Panc1 (cell line): ENCODE results near the gene HDHD3. TPM values are rescaled to one million over a fixed set of nuclear protein-coding genes. Genes with fewer than 3 reads are reported as not detected.

Source experiments
- ATAC-seq: fragments of 200-7000 bp; cut with Tn5 transposase; 2 replicates; pipeline ENCODE4 v1.9.1; 2020; ENCODE audit warnings: mild to moderate bottlenecking, moderate library complexity
- BruUV-seq: library from RNA; stranded (reverse); fragments of 400-500 nt; replicated peaks from 2 replicates; lab custom pipeline; 2021; lab: Mats Ljungman, UMichigan
- CTCF ChIA-PET: fragments of 300-600 bp; sonication (Branson Sonifier 250); formaldehyde crosslinking; loops from one replicate; lab custom pipeline; 2022; ENCODE audit warnings: antibody characterized with exemption; lab: Charles Lee
- POLR2A ChIA-PET: fragments of 300-600 bp; sonication (Branson Sonifier 250); formaldehyde crosslinking; loops from one replicate; lab custom pipeline; 2022; ENCODE audit warnings: antibody characterized with exemption; lab: Charles Lee
- DNase-seq: peaks from one replicate; pipeline ENCODE4 v3.0.0-alpha.2; 2010; ENCODE audit warnings: low read depth, low spot score
- H3K27ac ChIP-seq: 2 replicates; pipeline ENCODE4 v1.5.1; 2011; ENCODE audit warnings: mild to moderate bottlenecking, low read length, inconsistent platforms
- H3K27me3 ChIP-seq: fragments of 200-500 bp; sonication (Bioruptor generic); 2 replicates; pipeline ENCODE4 v1.6.0; 2014; ENCODE audit warnings: low read length, inconsistent platforms; ENCODE audit not compliant: control insufficient read depth, insufficient read depth
- H3K36me3 ChIP-seq: fragments of 200-500 bp; sonication (Bioruptor generic); 2 replicates; pipeline ENCODE4 v1.5.1; 2014; ENCODE audit warnings: inconsistent platforms, mild to moderate bottlenecking, low read length, moderate library complexity; ENCODE audit not compliant: control insufficient read depth, insufficient read depth
- H3K4me1 ChIP-seq: 2 replicates; pipeline ENCODE4 v1.5.1; 2011; ENCODE audit warnings: inconsistent platforms, mild to moderate bottlenecking, low read length, moderate library complexity; ENCODE audit not compliant: control insufficient read depth, insufficient read depth
- H3K4me3 ChIP-seq, 2 experiments: 2 replicates each; pipeline ENCODE4 v1.5.1; 2011 to 2012; ENCODE audit warnings: low read depth in 2 of 2, low read length in 2 of 2, mild to moderate bottlenecking in 2 of 2, inconsistent platforms in 1 of 2, moderate library complexity in 1 of 2
- H3K9me3 ChIP-seq: fragments of 200-500 bp; sonication (Bioruptor generic); 2 replicates; pipeline ENCODE4 v1.5.1; 2014; ENCODE audit warnings: low read depth, mild to moderate bottlenecking, inconsistent platforms, low read length, moderate library complexity; ENCODE audit not compliant: control insufficient read depth, insufficient read depth
- CTCF ChIP-seq: fragments of 450-650 bp; IDR thresholded peaks from 2 replicates; pipeline ENCODE4 v1.5.1; 2017; ENCODE audit warnings: mild to moderate bottlenecking
- POLR2AphosphoS5 ChIP-seq: IDR thresholded peaks from 2 replicates; pipeline ENCODE4 v1.6.1; 2012; ENCODE audit warnings: mild to moderate bottlenecking, low read depth, low read length, moderate library complexity
- REST ChIP-seq, 2 experiments: IDR thresholded peaks; 2 replicates each; pipeline ENCODE4 v1.6.1; 2011 to 2012; ENCODE audit warnings: low read depth in 2 of 2, control low read depth in 1 of 2, low read length in 1 of 2, mild to moderate bottlenecking in 1 of 2, moderate library complexity in 1 of 2; ENCODE audit not compliant: insufficient read depth in 1 of 2
- SIN3A ChIP-seq: IDR thresholded peaks from 2 replicates; pipeline ENCODE4 v1.6.1; 2012; ENCODE audit warnings: low read depth, mild to moderate bottlenecking, low read length, moderate library complexity, borderline replicate concordance; ENCODE audit not compliant: insufficient read depth
- TCF7L2 ChIP-seq: IDR thresholded peaks from 2 replicates; pipeline ENCODE4 v1.6.1; 2011; ENCODE audit warnings: mild to moderate bottlenecking, low read depth, low read length, inconsistent platforms
- in situ Hi-C: cut with HindIII; loops from 2 replicates; pipeline ENCODE4 v1.10.0; 2016; ENCODE audit warnings: low sequenced_read_pairs, low pct_unique_long_range_greater_than_20kb
- intact Hi-C: fragments of 100-400 bp; cut with micrococcal nuclease; formaldehyde crosslinking; loops from one replicate; pipeline ENCODE4 v1.10.0; 2022; ENCODE audit not compliant: unreplicated experiment
- total RNA-seq: library from RNA; stranded (reverse); gene quantifications from one replicate; pipeline ENCODE4 v1.2.1, GENCODE V29; 2021; ENCODE audit not compliant: unreplicated experiment

Gene HDHD3
- total RNA-seq, 1 experiment from 2014 or later = 14.5 TPM

GRCh38 chr9:113364951-113365350 lies 11.8 kb downstream of the HDHD3 start:
- CTCF ChIA-PET = no interaction called here
- Histone ChIP-seq H3K4me3 (no peak overlapping the region), H3K36me3 (no peaks in the 10 kb centered on the region), H3K27me3 (no peaks in the 10 kb centered on the region), H3K27ac (no peak overlapping the region), H3K9me3 (no peaks in the 10 kb centered on the region), H3K4me1 (peaks cover 5% of the 10 kb centered on the region; the same call in 1 of the 2 replicates)
- no TSS peak for BruUV-seq
- in situ Hi-C loops = no loop called here
- no peak for TF ChIP-seq POLR2AphosphoS5
- no peak for TF ChIP-seq REST (IDR thresholded peaks at IDR 0.05; ENCODE audit: insufficient read depth in 1 of 2, low read depth in 2 of 2, low read length in 1 of 2)
- TF ChIP-seq SIN3A = no peak
- TF ChIP-seq CTCF = no peak
- no peak for TF ChIP-seq TCF7L2
- no peak for ATAC-seq
- intact Hi-C loops = no loop called here
- POLR2A ChIA-PET = interaction anchor here (0.6 to 0.7 kb wide), 3 partner anchors 44 to 614 kb away, joined by 4 to 7 read pairs (median 6); no protein-coding TSS in a partner anchor
- DNase-seq = no peak

GRCh38 chr9:113363336-113363735 lies 13.4 kb downstream of the HDHD3 start:
- in situ Hi-C loops = no loop called here
- BruUV-seq = no TSS peak
- Histone ChIP-seq H3K4me3 (no peak overlapping the region), H3K27me3 (no peaks in the 10 kb centered on the region), H3K27ac (no peak overlapping the region), H3K9me3 (no peaks in the 10 kb centered on the region), H3K36me3 (no peaks in the 10 kb centered on the region), H3K4me1 (peaks cover 5% of the 10 kb centered on the region; the same call in 1 of the 2 replicates)
- TF ChIP-seq POLR2AphosphoS5 = no peak
- TF ChIP-seq SIN3A = no peak
- ChIA-PET CTCF (no interaction called here), POLR2A (interaction anchor here (0.6 kb wide), 1 partner anchor 12 kb away, joined by 3 read pairs; no protein-coding TSS in a partner anchor)
- intact Hi-C loops = no loop called here
- DNase-seq (no peak), ATAC-seq (no peak)

GRCh38 chr9:113361304-113362018 lies 15.3 kb downstream of the HDHD3 start:
- ATAC-seq (peak; percentile 78), DNase-seq (no peak)
- H3K4me3 ChIP-seq = no peak overlapping the region
- TF ChIP-seq POLR2AphosphoS5 (no peak), SIN3A (no peak), TCF7L2 (no peak), CTCF (no peak)
- H3K4me1 ChIP-seq = peaks cover 5% of the 10 kb centered on the region; the same call in 1 of the 2 replicates
- CTCF ChIA-PET = interaction anchor here (0.7 kb wide), 1 partner anchor 313 kb away, joined by 8 read pairs; no protein-coding TSS in a partner anchor
- BruUV-seq = no TSS peak
- no peaks in the 10 kb centered on the region for H3K36me3 ChIP-seq
- intact Hi-C loops = no loop called here
- POLR2A ChIA-PET = no interaction called here
- no peaks in the 10 kb centered on the region for H3K9me3 ChIP-seq
- in situ Hi-C loops = no loop called here
- no peaks in the 10 kb centered on the region for H3K27me3 ChIP-seq
- H3K27ac ChIP-seq = no peak overlapping the region
